Activated T-cell treated with anti-CD3 and anti-CD28 coated beads for 48 hours (primary cell): ENCODE results near the gene ESPNL.

Experiments
- DNase-seq: peaks from one replicate; pipeline ENCODE4 v3.0.0-alpha.2; 2020; ENCODE audit warnings: low read depth

Gene ESPNL

GRCh38 chr2:238128061-238128440 is 27.9 kb downstream of the ESPNL start:
- no peak for DNase-seq

GRCh38 chr2:238128534-238129001 is 28.4 kb downstream of the ESPNL start:
- DNase-seq = no peak

GRCh38 chr2:238129166-238130010 is 29.2 kb downstream of the ESPNL start:
- no peak for DNase-seq

DNA sequence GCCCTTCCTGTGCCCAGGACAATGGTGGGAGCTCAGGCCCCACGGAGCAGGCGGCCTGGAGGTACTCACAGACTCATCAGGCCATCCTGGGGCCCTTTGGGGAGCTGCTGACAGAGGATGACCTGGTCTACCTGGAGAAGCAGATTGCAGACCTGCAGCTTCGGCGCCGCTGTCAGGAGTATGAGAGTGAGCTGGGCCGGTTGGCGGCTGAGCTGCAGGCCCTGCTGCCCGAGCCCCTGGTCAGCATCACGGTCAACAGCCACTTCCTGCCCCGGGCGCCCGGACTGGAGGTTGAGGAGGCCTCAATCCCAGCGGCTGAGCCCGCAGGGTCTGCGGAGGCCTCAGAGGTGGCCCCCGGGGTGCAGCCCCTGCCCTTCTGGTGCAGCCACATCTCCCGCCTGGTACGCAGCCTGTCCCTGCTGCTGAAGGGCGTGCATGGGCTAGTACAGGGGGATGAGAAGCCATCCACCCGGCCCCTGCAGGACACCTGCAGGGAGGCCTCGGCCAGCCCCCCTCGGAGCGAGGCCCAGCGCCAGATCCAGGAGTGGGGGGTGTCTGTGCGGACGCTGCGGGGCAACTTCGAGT is 30.1 kb downstream of the ESPNL start:
- no peak for DNase-seq

DNA sequence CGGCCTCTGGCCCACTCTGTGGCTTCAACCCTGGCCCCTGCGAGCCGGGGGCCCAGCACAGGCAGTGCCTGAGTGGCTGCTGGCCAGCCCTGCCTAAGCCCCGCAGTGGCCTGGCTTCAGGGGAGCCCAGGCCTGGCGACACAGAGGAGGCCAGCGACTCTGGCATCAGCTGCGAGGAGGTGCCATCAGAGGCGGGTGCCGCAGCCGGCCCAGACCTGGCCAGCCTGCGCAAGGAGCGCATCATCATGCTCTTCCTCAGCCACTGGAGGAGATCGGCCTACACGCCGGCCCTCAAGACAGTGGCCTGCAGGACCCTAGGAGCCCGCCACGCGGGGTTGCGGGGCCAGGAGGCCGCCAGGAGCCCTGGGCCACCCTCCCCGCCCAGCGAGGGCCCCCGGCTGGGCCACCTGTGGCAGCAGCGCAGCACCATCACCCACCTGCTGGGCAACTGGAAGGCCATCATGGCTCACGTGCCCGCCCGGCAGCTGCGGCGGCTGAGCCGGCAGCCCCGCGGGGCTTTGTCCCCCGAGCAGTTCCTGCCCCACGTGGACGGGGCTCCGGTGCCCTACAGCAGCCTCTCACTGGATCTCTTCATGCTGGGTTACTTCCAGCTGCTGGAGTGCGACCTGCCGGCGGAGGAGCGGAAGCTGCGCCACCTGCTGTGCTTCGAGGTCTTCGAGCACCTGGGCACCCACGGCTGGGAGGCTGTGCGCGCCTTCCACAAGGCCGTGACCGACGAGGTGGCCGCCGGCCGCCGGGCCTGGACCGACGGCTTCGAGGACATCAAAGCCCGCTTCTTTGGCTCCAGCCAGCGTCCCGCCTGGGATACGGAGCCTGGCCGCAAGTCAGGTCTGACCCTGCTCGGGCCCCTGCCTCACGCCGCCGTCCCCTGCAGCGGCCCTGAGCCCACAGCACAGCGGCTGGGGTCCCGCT is 30.8 kb downstream of the ESPNL start:
- no peak for DNase-seq

DNA sequence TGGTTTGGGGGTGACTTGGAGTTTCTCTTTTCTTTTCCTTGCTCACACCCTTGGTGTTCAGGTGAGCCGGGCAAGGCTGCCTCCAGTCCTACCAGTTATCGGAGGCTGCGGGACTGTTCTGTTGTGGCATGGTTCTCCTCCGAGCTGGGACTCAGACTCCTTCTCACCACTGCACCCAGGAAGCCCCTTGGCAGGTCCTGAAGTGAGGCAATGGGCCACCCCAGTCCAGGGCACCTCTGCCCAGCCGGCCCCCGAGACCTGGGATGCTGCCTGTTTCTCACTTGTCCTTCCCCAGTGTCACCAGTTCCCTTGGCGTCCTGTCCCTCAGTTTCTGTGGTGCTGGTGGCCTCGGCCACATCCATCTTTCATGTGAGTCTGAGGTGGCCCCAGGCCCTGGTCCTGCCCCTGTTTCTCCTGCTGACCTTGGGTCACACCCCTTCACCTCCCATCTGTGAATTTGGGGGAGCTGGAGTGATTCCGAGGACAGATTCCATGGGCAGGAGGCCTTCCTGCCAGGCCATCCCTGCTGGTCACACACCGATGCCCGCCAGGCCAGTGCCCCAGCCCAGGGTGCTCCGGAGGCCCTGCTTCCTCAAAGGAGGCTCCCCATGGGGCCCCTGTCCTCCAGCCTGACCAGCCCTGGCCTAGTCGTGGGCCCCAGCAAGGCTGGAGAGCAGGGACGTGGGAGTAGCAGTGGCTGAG is 31.8 kb downstream of the ESPNL start:
- no peak for DNase-seq

DNA sequence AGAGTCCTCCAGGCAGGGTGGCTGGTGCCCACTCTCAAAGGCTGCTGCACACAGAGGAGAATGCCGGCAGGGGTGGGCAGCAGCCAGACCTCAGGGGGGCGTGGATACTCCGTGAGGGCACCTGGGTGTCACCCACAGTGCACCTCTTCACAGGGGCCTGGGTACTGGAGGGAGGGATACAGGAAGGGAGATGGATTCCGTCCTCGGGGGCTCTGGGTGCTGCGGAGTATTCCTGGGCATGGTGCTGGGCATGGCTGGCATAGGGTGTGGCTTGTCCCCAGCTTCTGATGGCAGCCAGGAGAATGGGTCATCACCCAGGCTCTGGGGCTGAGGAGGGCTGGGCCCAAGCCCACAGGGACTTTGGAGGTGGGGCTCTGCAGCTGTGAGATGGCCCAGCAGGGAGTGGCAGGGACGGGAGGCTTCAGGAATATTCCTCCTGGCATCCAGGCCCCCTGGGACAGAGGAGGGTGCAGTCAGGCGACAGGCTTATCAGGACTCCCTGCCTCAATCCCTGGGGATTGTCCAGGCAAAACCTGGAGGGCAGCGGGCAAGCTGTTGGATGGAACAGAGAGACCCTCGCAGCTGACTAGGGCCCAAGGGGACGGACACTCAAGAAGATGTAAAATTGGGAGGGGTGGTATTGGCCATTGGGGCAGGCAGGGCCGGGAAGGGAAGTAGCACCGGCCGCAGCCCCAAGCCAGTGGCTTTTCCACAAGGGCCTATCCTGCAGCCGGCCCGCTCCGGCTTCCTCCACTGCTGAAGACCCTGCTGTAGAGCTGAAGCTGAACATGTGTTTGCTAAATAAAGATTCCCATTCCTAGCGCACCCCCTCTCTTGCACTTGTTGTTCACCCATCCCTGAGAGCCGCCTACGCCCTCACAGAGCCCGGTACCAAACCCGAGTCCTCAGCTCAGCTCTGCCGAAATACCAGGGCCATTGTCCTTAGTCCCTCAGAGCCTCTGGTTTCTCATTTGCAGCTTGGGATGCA is 32.6 kb downstream of the ESPNL start:
- DNase-seq = no peak

DNA sequence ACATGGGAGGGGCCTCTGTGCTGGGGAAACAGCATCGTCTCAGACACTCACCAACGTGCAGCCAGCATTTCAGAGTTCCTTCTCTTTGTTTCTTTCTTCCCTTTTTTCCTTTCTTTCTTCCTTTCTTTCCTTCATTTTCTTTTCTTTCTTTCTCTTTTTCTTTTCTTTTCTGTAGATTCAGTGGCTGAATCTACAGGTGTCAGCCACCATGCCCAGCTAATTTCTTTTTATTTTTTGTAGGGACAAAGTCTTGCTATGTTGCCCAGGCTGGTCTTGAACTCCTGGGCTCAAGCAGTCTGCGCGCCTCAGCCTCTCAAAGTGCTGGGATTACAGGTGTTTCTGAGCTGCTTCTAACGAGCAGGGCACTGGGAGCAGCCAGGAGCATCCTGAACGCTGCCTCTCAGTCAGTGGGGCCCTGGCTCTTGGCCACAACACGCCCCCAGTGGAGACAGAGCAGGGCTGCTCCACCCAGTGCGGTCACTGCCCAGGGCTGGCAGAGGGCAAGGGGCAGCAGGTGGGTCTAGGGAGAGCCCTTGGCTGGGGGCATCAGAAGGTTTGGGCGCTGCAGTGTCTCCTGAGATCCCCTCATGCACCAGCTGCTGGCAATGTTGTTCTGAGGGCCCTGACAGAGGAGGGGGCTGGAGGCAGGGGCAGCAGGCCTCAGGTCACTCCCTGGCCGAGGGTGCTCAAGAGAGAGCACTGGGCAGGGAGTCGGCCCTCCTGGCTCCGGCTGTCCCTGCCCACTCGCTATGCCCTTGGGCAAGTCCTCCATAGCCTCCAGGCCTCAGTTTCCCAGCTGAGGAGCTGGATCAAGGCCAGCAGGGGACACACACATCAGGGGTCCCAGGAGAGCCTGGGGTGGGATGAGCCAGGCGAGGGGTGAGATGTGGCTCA is 33.6 kb downstream of the ESPNL start:
- DNase-seq = no peak

DNA sequence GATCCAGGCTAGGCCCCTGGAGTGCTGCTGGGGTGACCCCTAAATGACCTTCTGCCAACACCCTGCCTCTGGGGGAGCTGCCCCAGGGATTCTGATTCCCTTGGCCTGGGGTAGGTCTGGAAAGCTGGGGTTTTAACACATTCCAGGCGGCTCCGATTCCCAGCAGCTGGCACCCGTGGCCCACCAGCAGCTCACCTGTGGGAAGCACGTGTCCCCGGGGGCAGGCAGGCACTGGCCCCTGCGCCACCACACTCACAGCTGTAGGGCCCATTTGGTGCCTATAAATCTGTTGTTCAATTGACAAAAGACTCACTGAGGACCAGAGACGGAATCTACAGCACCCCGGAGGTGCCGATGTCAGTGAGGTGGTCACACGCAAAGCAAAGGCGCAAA is 34.2 kb downstream of the ESPNL start:
- DNase-seq = no peak

DNA sequence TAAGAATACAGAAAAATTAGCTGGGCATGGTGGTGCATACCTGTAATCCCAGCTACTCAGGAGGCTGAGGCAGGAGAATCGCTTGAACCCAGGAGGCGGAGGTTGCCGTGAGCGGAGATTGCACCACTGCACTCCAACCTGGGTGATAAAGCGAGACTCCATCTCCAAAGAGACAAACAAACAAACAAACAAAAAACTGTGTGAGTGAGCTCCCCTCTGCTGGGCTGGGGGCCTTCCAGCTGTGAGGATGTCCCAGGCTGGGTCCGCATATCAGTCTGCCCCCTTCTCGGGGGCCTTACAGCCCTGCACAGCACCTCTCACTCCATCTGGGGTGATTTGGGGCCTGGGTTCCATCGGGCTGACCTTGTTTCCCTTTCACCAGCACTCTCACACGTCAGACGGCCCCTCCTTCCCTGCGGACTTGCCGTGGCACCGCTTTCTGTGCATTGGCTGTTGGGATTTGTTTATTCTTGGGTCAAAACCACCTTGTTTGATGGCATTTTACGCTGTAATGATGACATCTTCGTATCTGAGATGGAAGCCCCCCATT is 35.5 kb downstream of the ESPNL start:
- no peak for DNase-seq

DNA sequence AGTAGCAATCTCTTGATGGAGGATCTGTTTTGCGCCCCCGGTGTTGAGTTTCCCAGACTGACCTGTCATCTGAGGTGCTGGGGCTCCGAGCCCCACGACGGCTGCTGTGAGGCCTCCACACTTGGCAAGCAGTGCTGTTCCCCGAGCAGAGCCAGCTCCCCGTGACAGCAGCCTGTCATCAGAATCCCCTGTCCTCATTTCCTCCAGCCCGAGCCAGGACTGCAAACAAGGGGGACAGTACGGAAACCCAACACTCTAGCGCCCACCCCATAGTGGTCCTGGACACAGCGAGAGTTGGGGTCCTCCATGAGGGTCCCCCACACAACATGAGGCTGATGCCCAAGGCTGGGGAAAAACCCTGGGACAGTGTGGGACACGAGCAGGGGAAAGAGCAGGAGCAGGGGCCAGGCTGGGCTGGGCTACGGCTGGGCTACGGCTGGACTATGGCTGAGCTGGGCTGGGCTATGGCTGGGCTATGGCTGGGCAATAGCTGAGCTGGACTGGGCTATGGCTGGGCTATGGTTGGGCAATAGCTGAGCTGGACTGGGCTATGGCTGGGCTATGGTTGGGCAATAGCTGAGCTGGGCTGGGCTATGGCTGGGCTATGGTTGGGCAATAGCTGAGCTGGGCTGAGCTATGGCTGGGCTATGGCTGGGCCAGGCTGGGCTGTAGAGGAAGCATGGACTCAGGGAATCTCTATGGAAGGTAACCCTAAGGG is 36.8 kb downstream of the ESPNL start:
- DNase-seq = no peak

DNA sequence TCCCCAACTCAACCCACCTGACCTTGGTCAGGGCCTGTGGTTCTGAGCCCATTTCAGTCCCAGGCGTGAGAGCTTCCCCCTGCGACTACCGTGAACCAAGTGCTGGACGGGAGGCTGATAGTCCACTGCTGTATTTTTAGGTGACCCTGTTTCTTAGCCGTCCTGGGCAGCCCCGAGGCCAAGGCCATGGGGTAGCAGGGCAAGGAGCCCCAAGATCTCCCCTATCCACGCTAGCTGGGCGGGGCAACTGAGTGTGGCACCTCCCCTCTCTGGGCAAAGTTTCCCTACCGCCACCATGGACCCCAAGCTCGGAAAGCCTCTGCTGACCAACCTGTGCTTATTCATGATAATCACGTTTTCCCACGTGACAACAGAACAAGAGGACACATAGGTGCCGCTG is 37.7 kb downstream of the ESPNL start:
- DNase-seq = no peak

DNA sequence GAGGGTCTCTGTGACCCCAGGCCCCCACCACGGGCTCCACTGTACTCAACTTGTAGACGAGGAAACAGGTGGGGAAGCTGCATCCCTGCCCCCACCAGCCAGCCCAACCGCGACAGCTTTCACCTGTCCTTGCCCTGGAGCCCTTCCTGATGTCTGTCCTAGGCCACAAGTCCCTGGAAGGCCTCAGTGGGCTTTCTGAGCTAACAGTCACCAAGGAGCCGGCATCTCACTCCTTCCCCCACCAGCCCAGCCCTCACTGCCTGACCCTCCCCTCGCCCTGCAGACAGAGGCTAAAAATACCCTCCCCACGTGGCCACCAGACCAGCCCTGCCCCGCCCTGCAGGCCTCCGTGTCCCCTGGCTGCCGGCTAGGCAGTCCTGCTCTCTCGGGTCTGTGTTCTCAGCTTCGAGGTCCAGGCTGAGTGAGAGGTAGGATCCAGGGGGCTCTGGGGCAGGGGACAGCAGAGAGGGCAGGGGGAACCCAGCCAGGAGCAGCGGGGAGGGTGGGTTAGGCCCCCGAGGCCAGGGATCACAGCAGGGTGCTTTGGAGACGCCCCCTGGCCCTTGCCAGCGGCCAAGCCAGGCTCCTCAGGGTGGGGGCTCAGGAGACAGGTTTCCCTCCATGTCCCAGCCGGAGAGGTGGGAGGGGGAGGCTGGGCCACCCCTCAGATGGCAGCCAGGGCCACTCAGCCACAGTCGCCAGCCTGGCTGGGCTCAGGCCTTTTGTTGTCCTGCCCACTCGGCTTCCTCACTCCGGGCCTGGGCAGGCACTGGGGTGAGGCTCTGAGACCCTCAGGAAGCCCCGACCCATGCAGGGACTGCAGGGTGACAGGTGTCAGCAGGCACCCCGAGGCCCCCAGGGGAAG is 38.4 kb downstream of the ESPNL start, which contains the start of gene KLHL30:
KLHL30 (plus strand) TSS at position 338 of the 865 bp plus-strand sequence. CDS start 2,087 bp downstream, outside the sequence.
- DNase-seq = no peak

DNA sequence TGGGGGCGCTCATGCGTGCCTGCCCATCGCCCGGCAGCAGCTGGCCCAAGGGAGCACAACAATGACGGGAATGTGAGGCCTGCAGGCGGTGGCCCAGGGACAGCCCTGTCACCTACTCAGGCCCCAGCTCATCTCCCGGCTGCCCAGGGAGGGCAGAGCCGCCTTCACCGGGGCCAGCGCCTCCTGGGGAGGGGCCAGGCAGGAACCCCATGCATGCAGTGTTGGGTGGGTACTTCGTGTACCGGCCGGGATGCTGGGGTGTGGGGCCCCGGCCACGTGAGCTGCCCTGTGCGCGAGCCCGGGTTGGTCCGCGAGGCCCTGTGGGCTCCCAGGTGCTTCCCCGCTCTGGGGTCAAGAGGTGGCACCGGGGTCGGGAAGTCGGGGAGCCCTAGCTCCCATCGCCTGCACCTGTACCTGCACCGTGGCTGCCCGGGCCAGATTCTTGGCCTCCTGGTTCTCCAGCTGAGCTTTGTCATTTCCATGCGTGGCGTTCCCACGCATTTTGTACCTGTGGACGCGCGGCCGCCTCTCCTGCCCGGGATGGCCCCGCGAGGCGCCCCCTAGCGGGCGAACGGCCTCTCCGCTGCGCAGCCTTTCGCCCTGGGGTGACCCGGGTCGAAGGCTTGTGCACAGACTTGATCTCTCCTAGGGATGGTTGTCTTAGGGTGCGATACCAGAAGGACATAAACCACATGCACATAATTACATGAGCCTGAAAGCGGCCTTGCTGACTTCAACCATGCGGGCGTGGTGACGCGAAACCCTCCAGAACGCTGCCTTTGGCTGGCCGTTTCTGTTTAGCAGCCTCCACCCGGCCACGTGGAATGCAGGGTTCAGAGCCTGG is 39.3 kb downstream of the ESPNL start:
- DNase-seq = peak; percentile 33

DNA sequence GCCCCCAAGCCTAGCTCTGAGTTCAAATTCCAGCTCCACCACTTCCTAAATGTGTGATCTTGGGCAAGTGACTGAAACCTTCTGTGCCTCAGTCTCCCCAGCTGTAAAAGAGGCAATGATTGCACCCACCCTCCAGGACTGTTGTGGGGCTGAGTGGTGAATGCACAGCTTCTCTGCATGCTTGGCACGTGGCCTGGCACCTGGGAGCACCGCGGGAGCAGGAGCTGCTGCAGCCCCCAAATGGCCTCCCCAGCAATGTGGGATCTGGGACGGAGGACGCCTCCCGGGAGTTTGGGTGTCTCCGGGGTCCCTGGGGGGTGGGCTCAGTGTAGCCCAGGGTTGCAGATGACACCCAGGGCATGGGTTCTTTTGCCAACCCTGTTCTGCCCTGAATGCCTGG is 39.9 kb downstream of the ESPNL start:
- no peak for DNase-seq

- no peak for DNase-seq
Measured at GRCh38 chr2:238140721-238141540, 40.8 kb downstream of the ESPNL start.
